Measurements from ENCODE around the gene CDKAL1. TPM values are rescaled to one million over a fixed set of nuclear protein-coding genes. Genes with fewer than 3 reads are reported as not detected.

CDKAL1 gene
- total RNA-seq, 4 donors from 2014 or later, result 10.3 to 11.2 (median 10.5) TPM

DNA sequence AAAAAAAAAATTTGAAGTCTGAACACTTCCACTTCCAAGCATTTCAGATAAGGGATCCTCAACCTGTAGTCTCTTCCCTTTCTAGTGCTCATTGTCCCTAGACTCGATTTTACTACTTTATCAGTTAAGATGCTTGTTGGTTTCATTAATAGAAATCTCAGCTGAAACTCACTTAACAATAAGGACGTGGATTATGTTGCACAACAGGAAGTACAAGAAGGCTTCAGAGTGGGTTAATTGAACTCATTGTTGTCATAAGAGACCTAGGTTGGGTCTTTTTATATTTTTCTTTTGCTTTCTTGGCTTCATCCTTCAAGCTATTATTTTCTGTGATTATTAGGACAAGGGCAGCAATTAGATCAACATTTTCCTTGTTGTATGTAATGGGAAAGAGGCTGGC is 175.2 kb downstream of the CDKAL1 start:
- Histone ChIP-seq H3K4me3 (no peak overlapping the region), H3K27me3 (no peaks in the 10 kb centered on the region), H3K27ac (replicated peaks in 1 of 4) (no peak overlapping the region), H3K4me1 (peaks cover 0 to 4% (median 0%) of the 10 kb centered on the region in 4 donors), H3K36me3 (no peaks in the 10 kb centered on the region), H3K9me3 (no peaks in the 10 kb centered on the region)
- TF ChIP-seq POLR2A (IDR thresholded peaks at IDR 0.05; ENCODE audit: low read depth) (no peak), POLR2AphosphoS5 (IDR thresholded peaks at IDR 0.05) (no peak), EP300 (IDR thresholded peaks at IDR 0.05) (no peak)
- TF ChIP-seq, protein P1, sequence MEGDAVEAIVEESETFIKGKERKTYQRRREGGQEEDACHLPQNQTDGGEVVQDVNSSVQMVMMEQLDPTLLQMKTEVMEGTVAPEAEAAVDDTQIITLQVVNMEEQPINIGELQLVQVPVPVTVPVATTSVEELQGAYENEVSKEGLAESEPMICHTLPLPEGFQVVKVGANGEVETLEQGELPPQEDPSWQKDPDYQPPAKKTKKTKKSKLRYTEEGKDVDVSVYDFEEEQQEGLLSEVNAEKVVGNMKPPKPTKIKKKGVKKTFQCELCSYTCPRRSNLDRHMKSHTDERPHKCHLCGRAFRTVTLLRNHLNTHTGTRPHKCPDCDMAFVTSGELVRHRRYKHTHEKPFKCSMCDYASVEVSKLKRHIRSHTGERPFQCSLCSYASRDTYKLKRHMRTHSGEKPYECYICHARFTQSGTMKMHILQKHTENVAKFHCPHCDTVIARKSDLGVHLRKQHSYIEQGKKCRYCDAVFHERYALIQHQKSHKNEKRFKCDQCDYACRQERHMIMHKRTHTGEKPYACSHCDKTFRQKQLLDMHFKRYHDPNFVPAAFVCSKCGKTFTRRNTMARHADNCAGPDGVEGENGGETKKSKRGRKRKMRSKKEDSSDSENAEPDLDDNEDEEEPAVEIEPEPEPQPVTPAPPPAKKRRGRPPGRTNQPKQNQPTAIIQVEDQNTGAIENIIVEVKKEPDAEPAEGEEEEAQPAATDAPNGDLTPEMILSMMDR (IDR thresholded peaks at IDR 0.05), result no peak
- WGBS, result 80% methylated on average over 2 of the region's 2 CpGs
- intact Hi-C loops (cut with DNase I), result no loop called here
- DNase-seq (ENCODE audit: extremely low spot score), result no peak

DNA sequence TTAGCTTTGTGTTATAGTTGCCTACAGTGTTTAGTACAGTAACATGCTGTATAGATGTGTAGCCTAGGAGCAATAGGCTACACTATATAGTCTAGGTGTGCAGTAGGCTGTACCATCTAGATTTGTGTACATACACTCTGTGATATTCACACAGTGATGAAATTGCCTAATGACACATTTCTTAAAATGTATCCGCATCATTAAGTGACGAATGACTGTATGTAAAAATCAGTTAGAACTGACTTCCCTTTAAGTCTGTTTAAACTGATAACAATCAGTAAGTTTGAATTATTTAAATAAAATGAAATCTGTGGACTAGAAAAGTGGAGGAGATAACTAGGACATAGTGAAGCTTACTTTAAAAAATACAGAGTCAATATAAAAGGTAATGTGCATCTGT is 176.1 kb downstream of the CDKAL1 start:
- WGBS, result 98% methylated on average over 2 of the region's 2 CpGs
- H3K4me3 ChIP-seq, result no peak overlapping the region
- no peak for TF ChIP-seq POLR2AphosphoS5 (IDR thresholded peaks at IDR 0.05)
- no peak for TF ChIP-seq EP300 (IDR thresholded peaks at IDR 0.05)
- TF ChIP-seq, protein P1 (IDR thresholded peaks at IDR 0.05), result no peak
- TF ChIP-seq POLR2A (IDR thresholded peaks at IDR 0.05; ENCODE audit: low read depth), result no peak
- no peaks in the 10 kb centered on the region for H3K36me3 ChIP-seq
- DNase-seq (ENCODE audit: extremely low spot score), result no peak
- H3K27me3 ChIP-seq, result no peaks in the 10 kb centered on the region
- no peak overlapping the region for H3K27ac ChIP-seq (replicated peaks in 1 of 4)
- intact Hi-C loops (cut with DNase I), result no loop called here
- H3K4me1 ChIP-seq, result peaks cover 0 to 4% (median 0%) of the 10 kb centered on the region in 4 donors
- H3K9me3 ChIP-seq, result no peaks in the 10 kb centered on the region

DNA sequence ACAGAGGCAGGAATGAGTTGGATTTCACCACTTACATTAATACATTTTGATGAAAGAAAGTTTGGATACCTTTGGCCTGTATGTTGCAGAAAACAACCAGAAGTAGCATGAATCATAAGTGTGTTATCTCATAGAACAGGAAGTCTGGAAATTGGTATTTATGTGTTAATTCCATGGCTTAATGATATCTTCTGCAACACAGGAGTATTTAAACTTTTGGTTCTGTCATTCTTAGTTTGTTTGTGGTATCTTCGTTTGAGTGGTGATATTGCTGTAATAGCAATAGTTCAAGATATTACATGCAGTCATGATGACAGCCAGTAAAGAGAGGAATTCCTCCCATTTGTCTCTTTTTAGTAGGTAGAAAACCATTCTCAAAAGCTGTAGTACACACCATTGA is 177.3 kb downstream of the CDKAL1 start:
- H3K36me3 ChIP-seq, result no peaks in the 10 kb centered on the region
- DNase-seq (ENCODE audit: extremely low spot score), result no peak
- H3K4me3 ChIP-seq, result no peak overlapping the region
- H3K4me1 ChIP-seq, result no peaks in the 10 kb centered on the region
- 80% methylated on average over 1 of the region's 1 CpG for WGBS
- H3K9me3 ChIP-seq, result no peaks in the 10 kb centered on the region
- intact Hi-C loops (cut with DNase I), result no loop called here
- no peaks in the 10 kb centered on the region for H3K27me3 ChIP-seq
- no peak overlapping the region for H3K27ac ChIP-seq (replicated peaks in 1 of 4)
- TF ChIP-seq POLR2AphosphoS5 (IDR thresholded peaks at IDR 0.05) (no peak), POLR2A (IDR thresholded peaks at IDR 0.05; ENCODE audit: low read depth) (no peak), EP300 (IDR thresholded peaks at IDR 0.05) (no peak)
- TF ChIP-seq, protein P1 (IDR thresholded peaks at IDR 0.05), result no peak

DNA sequence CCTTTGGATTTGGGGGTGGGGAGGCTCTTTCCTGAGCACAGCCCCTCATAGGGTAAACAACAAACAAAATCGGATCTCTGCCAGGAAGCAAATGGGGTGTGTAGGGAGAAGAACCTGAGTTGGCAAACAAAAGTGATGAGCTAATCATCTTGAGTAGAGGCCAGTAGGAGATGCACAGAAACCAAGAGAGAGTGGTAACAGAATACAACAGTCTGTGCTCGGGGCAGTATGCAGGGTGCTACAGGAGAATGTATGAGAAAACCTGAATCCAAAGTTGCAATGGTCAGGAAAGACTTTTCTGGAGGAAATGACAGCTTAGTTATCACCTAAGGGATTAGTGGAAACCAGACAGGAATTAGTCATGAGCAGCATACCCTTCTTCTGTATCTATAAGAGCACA is 177.8 kb downstream of the CDKAL1 start:
- Histone ChIP-seq H3K27me3 (no peaks in the 10 kb centered on the region), H3K9me3 (no peaks in the 10 kb centered on the region), H3K36me3 (no peaks in the 10 kb centered on the region), H3K4me3 (no peak overlapping the region), H3K27ac (replicated peaks in 1 of 4) (no peak overlapping the region), H3K4me1 (no peaks in the 10 kb centered on the region)
- intact Hi-C loops (cut with DNase I), result no loop called here
- no peak for TF ChIP-seq POLR2A (IDR thresholded peaks at IDR 0.05; ENCODE audit: low read depth)
- no peak for TF ChIP-seq EP300 (IDR thresholded peaks at IDR 0.05)
- TF ChIP-seq, protein P1 (IDR thresholded peaks at IDR 0.05), result no peak
- TF ChIP-seq POLR2AphosphoS5 (IDR thresholded peaks at IDR 0.05), result no peak
- 74% methylated on average over 2 of the region's 2 CpGs for WGBS
- DNase-seq (ENCODE audit: extremely low spot score), result no peak

DNA sequence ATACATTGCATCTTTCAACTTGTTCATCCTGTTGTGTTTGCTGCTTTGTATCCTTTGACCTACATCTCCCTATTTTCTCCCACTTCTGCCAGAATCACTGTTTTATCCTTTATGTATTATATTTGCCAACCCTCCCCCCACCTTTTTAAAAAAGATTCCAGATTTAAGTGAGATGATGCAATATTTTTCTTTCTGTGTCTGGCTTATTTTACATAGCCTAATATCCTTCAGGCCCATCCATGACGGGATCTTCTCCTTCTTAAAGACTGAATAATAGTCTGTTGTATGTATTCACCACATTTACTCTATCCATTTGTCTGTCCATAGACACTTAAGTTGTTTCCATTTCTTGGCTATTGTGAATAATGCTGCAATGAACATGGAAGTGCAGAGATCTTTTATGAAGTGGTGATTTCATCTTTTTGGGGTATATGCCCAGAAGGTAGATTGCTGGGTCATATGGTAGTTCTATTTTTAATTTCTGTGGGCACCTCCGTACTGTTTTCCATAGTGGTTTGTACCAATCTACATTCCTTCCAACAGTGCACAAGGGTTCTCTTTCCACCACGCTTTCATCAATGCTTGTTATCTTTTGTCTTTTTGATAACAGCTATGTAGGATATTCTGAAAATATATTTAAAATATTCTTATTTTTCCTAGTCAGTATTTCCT is 181.0 kb downstream of the CDKAL1 start:
- no peaks in the 10 kb centered on the region for H3K27me3 ChIP-seq
- TF ChIP-seq EP300 (IDR thresholded peaks at IDR 0.05) (no peak), POLR2A (IDR thresholded peaks at IDR 0.05; ENCODE audit: low read depth) (no peak), POLR2AphosphoS5 (IDR thresholded peaks at IDR 0.05) (no peak)
- TF ChIP-seq, protein P1 (IDR thresholded peaks at IDR 0.05), result no peak
- WGBS, result 60% methylated on average over 3 of the region's 3 CpGs
- DNase-seq (ENCODE audit: extremely low spot score), result no peak
- no peaks in the 10 kb centered on the region for H3K4me1 ChIP-seq
- intact Hi-C loops (cut with DNase I), result no loop called here
- no peak overlapping the region for H3K27ac ChIP-seq (replicated peaks in 1 of 4)
- no peaks in the 10 kb centered on the region for H3K36me3 ChIP-seq
- no peaks in the 10 kb centered on the region for H3K9me3 ChIP-seq
- no peak overlapping the region for H3K4me3 ChIP-seq

All from esophagus muscularis mucosa (tissue), 4 donors.